ENCODE measurements around the gene HNF1B. TPM values are rescaled to one million over a fixed set of nuclear protein-coding genes. Genes with fewer than 3 reads are reported as not detected.

HNF1B gene
- total RNA-seq, 1 donor from 2014 or later: 29.8 TPM

DNA sequence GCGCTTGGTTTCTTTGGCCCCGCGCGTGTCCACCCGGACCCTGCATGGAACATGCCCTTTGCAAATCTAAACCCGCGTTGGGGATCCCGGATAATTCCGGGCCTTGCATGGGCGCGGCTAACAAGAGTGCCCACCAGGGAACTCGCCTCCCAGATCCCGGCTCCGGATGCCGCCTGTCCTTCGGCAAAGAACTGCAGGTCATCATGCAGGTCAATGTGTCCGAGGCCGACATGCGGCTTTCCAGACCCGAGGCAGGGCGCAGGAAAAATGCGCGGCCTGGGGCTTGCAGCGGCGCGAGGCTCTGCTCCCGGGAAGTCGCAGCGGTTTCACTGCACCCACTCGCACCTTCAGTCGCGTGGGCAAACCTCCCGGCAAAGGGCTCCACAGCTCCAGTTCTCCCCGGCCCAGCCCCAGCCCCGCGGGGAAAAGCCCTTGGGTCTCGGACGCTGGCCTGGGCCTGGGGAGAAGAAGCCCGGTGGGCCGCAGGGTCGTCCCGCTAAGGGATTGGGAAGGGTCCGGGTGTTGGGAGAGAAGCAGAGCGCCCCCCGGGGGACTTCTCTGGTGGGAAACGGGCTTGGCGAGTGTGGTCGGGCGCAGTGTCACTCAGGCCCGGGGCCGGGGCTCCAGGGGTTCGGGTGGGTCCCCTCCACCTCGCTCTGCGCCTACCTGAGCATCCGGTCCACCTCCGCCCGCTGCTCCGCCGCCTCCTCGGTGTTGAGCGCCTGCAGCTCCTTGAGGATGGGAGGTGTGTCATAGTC is 805 bp downstream of the HNF1B start:
- DNase-seq (ENCODE audit: low read depth): no peak
- H3K4me3 ChIP-seq (ENCODE audit: low read depth, low read length): peak overlapping the region; percentile 88
- TF ChIP-seq, protein P1, sequence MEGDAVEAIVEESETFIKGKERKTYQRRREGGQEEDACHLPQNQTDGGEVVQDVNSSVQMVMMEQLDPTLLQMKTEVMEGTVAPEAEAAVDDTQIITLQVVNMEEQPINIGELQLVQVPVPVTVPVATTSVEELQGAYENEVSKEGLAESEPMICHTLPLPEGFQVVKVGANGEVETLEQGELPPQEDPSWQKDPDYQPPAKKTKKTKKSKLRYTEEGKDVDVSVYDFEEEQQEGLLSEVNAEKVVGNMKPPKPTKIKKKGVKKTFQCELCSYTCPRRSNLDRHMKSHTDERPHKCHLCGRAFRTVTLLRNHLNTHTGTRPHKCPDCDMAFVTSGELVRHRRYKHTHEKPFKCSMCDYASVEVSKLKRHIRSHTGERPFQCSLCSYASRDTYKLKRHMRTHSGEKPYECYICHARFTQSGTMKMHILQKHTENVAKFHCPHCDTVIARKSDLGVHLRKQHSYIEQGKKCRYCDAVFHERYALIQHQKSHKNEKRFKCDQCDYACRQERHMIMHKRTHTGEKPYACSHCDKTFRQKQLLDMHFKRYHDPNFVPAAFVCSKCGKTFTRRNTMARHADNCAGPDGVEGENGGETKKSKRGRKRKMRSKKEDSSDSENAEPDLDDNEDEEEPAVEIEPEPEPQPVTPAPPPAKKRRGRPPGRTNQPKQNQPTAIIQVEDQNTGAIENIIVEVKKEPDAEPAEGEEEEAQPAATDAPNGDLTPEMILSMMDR (conservative IDR thresholded peaks at IDR 0.05; ENCODE audit: low read depth, low read length): no peak

DNA sequence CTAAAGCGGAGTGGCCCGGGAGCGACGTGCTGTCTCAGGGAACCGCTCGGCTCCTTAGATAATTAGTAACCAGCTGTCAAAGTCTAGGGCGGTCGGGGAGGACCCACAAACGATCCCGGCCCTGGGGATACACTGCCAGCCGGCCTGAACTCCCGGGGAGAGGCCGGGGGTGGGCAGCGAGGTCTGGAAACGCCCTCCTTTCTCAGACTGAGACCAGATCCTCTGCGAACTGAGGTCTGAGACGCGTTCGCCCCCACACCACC is 1.3 kb downstream of the HNF1B start:
- no peak for DNase-seq (ENCODE audit: low read depth)
- H3K4me3 ChIP-seq (ENCODE audit: low read depth, low read length): peak overlapping the region; percentile 88
- TF ChIP-seq, protein P1 (conservative IDR thresholded peaks at IDR 0.05; ENCODE audit: low read depth, low read length): no peak

DNA sequence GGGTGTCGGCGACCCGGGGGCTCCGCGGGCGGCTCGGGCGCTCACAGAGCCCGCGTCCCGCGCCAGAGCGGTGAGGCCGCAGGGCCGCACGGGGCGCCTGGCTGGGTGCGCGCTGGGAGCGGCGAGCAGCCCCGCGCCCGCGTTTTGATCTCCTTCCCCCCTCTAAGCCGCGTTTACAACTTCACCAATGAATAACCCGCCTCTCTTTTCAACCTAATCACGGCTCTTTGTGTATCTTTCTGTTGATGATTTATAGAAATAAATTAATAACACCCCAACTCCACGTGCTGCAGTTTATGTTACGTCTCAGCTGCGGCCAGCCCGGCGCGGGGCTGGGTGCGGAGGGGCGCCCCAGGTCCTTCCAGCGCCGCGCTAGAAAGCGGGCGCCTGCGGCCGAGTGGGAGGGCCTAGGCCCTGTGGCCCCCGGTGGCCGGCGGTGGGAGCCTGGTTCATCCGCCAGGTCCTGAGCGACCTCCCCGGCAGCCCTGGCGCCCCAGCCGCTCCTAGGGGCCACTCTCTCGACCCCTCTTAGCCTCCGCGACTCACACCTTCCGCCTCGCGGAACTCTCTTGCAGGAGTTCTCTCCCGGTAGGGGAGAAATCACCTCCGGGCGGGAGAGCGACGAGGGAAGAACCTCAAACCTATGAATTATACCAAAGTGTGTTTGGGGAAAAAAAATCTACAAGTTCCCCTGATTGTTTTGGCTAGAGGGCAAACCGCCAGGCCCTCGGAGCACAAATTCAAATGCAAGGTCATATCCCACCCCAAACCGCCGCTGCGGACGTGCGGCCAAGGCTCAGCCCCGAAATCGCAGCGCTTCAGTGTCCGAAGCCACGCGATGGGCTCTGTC is 1.9 kb downstream of the HNF1B start:
- DNase-seq (ENCODE audit: low read depth): no peak
- TF ChIP-seq, protein P1 (conservative IDR thresholded peaks at IDR 0.05; ENCODE audit: low read depth, low read length): no peak
- peak overlapping the region; percentile 88 for H3K4me3 ChIP-seq (ENCODE audit: low read depth, low read length)

DNA sequence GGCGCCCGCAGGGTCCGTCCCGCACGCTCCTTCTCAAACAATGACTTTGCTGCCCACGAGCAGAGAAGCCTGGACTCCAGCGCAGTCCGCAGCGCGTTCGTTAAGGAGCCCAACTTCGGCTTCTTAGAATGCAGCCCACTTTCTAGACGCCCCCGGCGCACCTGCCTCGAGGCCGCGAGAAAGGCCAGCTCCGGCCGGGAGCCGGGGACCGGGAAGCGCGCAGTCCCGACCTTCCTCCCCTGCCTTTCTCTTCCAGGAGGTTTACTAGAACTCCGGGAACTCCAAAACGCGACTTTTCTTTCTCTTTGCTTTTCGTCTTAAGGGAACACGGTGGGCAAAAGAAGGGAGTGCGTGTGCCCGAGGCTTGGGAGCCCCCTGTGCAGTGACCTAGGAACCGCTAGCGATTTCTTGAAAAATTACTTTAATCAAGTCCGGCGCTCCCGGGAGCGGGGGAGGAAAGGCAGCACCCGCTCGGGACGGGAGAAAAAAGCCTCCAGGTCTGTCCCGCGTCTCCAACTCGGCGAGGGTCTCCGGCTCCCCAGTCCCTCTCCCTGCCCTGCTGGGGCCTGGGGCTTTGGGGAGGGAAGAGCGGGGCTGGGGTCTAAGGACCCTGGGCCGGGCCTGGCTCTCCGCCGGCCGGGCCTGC is 2.6 kb downstream of the HNF1B start:
- peak overlapping the region; percentile 88 for H3K4me3 ChIP-seq (ENCODE audit: low read depth, low read length)
- TF ChIP-seq, protein P1 (conservative IDR thresholded peaks at IDR 0.05; ENCODE audit: low read depth, low read length): no peak
- DNase-seq (ENCODE audit: low read depth): no peak

DNA sequence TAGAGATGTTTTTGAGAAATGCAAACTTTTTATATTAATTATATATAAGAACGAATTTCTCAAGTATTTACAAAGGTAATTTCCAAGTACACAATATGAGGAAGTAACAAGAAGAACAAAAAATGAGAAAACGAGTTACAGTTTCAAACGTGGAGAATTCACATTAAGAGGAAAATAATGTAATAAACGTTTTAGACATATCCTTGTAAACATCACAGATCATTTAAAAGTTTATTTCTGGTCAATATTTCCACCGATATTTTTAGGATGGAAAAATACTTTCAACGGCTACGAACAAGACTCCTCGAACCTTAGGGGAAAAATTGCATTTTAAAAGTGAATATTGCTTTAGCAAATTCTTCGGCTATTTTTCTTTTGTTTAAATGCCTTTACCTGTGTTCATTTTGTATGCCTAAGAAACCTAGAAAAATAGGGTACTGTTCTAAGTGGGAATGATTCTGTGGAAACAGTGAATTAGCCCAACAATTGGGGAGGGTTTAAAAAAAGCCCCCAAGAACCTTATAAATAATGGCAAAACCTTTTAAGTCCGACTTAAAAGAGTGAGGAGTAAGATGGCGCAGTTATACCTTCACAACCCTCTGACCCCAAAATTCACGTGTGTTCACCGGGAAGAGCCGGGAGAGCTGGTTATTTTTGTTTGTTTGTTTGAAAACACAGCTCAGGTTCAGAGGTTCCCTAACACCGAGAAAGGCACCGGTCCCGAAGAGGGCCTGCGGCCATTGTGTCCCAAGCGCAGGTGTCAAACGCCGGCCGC is 3.3 kb downstream of the HNF1B start:
- peak overlapping the region; percentile 88 for H3K4me3 ChIP-seq (ENCODE audit: low read depth, low read length)
- DNase-seq (ENCODE audit: low read depth): no peak
- TF ChIP-seq, protein P1 (conservative IDR thresholded peaks at IDR 0.05; ENCODE audit: low read depth, low read length): no peak

DNA sequence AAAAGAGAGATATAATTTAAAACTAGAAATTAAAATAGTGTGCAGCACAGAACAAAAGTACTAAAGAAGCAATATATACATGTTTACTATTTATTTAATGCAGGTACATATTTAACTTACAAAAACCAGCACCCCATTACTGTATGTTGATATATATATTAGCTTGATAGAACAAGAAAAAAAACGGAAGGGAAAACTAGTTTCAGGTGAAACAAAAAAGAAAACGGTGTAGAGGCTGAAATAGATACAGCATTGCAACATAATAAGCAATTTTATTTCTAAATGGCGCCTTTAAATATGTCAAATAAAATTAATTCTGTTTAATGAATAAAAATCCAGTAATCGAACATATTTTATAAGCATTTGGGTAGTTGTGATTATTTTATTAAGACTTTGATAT is 3.9 kb downstream of the HNF1B start:
- peak overlapping the region; percentile 88 for H3K4me3 ChIP-seq (ENCODE audit: low read depth, low read length)
- TF ChIP-seq, protein P1 (conservative IDR thresholded peaks at IDR 0.05; ENCODE audit: low read depth, low read length): no peak
- no peak for DNase-seq (ENCODE audit: low read depth)
